Right lobe of liver (tissue), 4 donors: Measurements from ENCODE around the gene CXCL10.

ENCODE experiments used
- CTCF ChIP-seq, 4 donors: fragments of 200-600 bp in 3 of 4; fragments of 450-650 bp in 1 of 4; IDR thresholded peaks; one replicate each; pipeline versions ENCODE4 v1.5.1 to v1.8.0; 2016 to 2022; ENCODE audit warnings: antibody characterized with exemption in 4 of 4, mild to moderate bottlenecking in 2 of 4
- POLR2A ChIP-seq: fragments of 450-650 bp; IDR thresholded peaks from one replicate; pipeline ENCODE4 v1.6.1; 2017; ENCODE audit warnings: antibody characterized with exemption, mild to moderate bottlenecking
- donor health status: DM: no; HTN: no; CAD: no.
- donor health status: DM: no; HTN: no; CAD: no.
- donor health status: DM: no; HTN: yes; CAD: no.

- TF ChIP-seq CTCF (IDR thresholded peaks at IDR 0.05) (no peak), POLR2A (no peak)
Measured at GRCh38 chr4:76009311-76009710, 14.0 kb downstream of the CXCL10 start.
